HG02642 (cell line): ENCODE results near the gene UGT1A5.
"Not testable (repeated sequence)": the region's sequence is repeated elsewhere in the genome, so short reads cannot be mapped to it uniquely, and the experiment has no call there.

Experiments used
- ATAC-seq: cut with Tn5 transposase; IDR thresholded peaks from one replicate; pipeline ENCODE4 v1.9.1; 2021; ENCODE audit warnings: mild to moderate bottlenecking; ENCODE audit not compliant: unreplicated experiment, poor library complexity

UGT1A5 gene

GRCh38 chr2:233692648-233693047 lies 20.1 kb upstream of the UGT1A5 start, which contains the start of gene UGT1A6:
Gene UGT1A6 (plus strand): TSS chr2:233692890. CDS start chr2:233693005, 115 bp downstream.
- ATAC-seq: no peak

GRCh38 chr2:233693963-233694362 lies 18.7 kb upstream of the UGT1A5 start:
- no peak for ATAC-seq

- ATAC-seq: no peak
Measured at GRCh38 chr2:233698740-233699139, 14.0 kb upstream of the UGT1A5 start.

GRCh38 chr2:233699424-233700027 lies 13.2 kb upstream of the UGT1A5 start:
- no peak for ATAC-seq

GRCh38 chr2:233700028-233700635 lies 12.6 kb upstream of the UGT1A5 start:
- ATAC-seq: no peak

- ATAC-seq: not testable (repeated sequence)
Measured at GRCh38 chr2:233700842-233701241, 11.9 kb upstream of the UGT1A5 start.

GRCh38 chr2:233702238-233702637 lies 10.5 kb upstream of the UGT1A5 start:
- ATAC-seq: no peak

- ATAC-seq: no peak
Measured at GRCh38 chr2:233705911-233706506, 6.7 kb upstream of the UGT1A5 start.

GRCh38 chr2:233706720-233707119 lies 6.0 kb upstream of the UGT1A5 start:
- no peak for ATAC-seq

- no peak for ATAC-seq
Measured at GRCh38 chr2:233707940-233708644, 4.6 kb upstream of the UGT1A5 start.

- no peak for ATAC-seq
Measured at GRCh38 chr2:233708942-233709341, 3.8 kb upstream of the UGT1A5 start.

- peak; percentile 68 for ATAC-seq
Measured at GRCh38 chr2:233711312-233712008, 1.2 kb upstream of the UGT1A5 start.

GRCh38 chr2:233713262-233713615 lies 532 bp downstream of the UGT1A5 start:
- no peak for ATAC-seq

GRCh38 chr2:233714121-233714520 lies 1.4 kb downstream of the UGT1A5 start:
- no peak for ATAC-seq

- no peak for ATAC-seq
Measured at GRCh38 chr2:233718552-233718951, 5.8 kb downstream of the UGT1A5 start, which contains the start of gene UGT1A4. Gene UGT1A4 (plus strand): TSS chr2:233718736. CDS start chr2:233718821, 85 bp downstream.

GRCh38 chr2:233728723-233729301 lies 16.1 kb downstream of the UGT1A5 start, which contains the start of gene UGT1A3:
Gene UGT1A3 (plus strand): TSS chr2:233729042. CDS start chr2:233729127, 85 bp downstream.
- no peak for ATAC-seq

GRCh38 chr2:233736868-233737653 lies 24.4 kb downstream of the UGT1A5 start:
- not testable (repeated sequence) for ATAC-seq

GRCh38 chr2:233740870-233741269 lies 28.2 kb downstream of the UGT1A5 start:
- no peak for ATAC-seq
